Activated naive CD4-positive, alpha-beta T cell treated with anti-CD3 and anti-CD28 coated beads for 36 hours (primary cell): ENCODE measurements around the gene FKRP. TPM values are rescaled to one million over a fixed set of nuclear protein-coding genes. Genes with fewer than 3 reads are reported as not detected.

ENCODE experiments used
- CTCF ChIA-PET: fragments of 350-600 bp; sonication (Branson Sonifier 250); formaldehyde crosslinking; loops from one replicate; lab custom pipeline; 2021; ENCODE audit warnings: antibody characterized with exemption; lab: Charles Lee
- DNase-seq: peaks from one replicate; pipeline ENCODE4 v3.0.0-alpha.2; 2020
- H3K27ac Mint-ChIP-seq: one replicate; pipeline ENCODE4 v1.8.0; 2021; ENCODE audit warnings: mild to moderate bottlenecking, mixed read lengths
- H3K27me3 Mint-ChIP-seq: one replicate; pipeline ENCODE4 v1.8.0; 2021; ENCODE audit warnings: low read depth, mixed read lengths
- H3K36me3 Mint-ChIP-seq: one replicate; pipeline ENCODE4 v1.8.0; 2021; ENCODE audit warnings: low read depth, mixed read lengths
- H3K4me1 Mint-ChIP-seq: one replicate; pipeline ENCODE4 v1.8.0; 2021; ENCODE audit warnings: low read depth, mixed read lengths
- H3K4me3 Mint-ChIP-seq: one replicate; pipeline ENCODE4 v1.8.0; 2021; ENCODE audit warnings: mild to moderate bottlenecking, moderate library complexity, mixed read lengths
- H3K9me3 Mint-ChIP-seq: one replicate; pipeline ENCODE4 v1.8.0; 2021; ENCODE audit warnings: mixed read lengths
- intact Hi-C: fragments of 100-400 bp; cut with micrococcal nuclease; formaldehyde crosslinking; loops from one replicate; pipeline ENCODE4 v1.15.1; 2023
- total RNA-seq, 2 experiments: library from RNA; stranded (reverse); gene quantifications; one replicate each; pipeline ENCODE4 v1.2.3, GENCODE V29; 2021

The FKRP gene
- total RNA-seq, 2 experiments from 2014 or later, result 8.8 to 9.0 TPM

DNA sequence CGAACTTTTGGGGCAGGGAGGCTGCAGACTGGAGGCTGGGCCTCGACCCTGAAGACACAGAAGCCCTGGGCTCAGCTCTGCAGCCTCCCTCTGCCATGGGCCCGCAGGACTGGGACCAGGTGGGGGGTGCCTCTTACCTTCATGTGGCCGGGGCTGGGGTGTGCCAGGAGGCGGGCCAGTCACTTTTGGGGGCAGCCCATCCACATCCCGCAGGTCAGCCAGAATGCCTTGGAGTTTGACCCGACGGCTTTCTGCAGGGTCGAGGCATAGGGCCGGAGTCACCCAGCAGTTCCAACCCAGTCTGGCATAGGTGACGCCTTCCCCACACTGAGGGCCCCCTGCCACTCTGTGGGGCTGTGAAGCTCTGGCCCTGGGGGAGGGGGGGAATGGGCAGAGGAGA, 18.1 kb upstream of the FKRP start:
- CTCF ChIA-PET, result interaction anchor here (0.6 to 6.0 kb wide), 13 partner anchors 9 to 200 kb away, joined by 3 to 81 read pairs (median 6); no protein-coding TSS in a partner anchor
- Mint-ChIP-seq H3K27me3 (no peaks in the 10 kb centered on the region), H3K27ac (no peak overlapping the region), H3K4me1 (peaks cover 14% of the 10 kb centered on the region), H3K36me3 (peaks cover 35% of the 10 kb centered on the region), H3K4me3 (no peak overlapping the region), H3K9me3 (no peaks in the 10 kb centered on the region)
- no peak for DNase-seq
- intact Hi-C loops, result loop anchor here (1.0 to 2.0 kb wide), 2 partner anchors 23 to 65 kb away; no protein-coding TSS in a partner anchor

DNA sequence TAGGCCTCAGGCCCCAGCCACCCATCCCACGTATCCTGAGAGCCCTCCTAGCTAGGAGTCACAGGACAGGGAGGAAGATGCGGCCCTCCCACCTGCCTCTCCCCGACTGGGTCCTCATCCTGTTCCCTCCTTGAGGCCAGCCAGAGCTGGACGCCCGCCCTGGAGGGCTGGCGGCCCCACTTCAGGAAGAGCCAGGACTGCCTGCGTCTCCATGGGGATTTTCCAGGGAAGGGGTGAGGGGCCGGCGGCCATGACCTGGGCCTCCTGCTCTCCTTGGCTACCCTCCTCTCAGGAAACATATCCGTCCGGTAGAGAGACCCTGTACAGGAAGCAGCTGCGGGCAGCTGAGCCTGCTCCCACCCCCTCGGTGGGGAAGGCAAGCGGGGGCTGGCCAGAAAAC, 17.6 kb upstream of the FKRP start:
- no peaks in the 10 kb centered on the region for H3K27me3 Mint-ChIP-seq
- peaks cover 35% of the 10 kb centered on the region for H3K36me3 Mint-ChIP-seq
- H3K9me3 Mint-ChIP-seq, result no peaks in the 10 kb centered on the region
- intact Hi-C loops, result loop anchor here (1.0 to 2.0 kb wide), 2 partner anchors 24 to 65 kb away; no protein-coding TSS in a partner anchor
- no peak overlapping the region for H3K27ac Mint-ChIP-seq
- H3K4me1 Mint-ChIP-seq, result peaks cover 14% of the 10 kb centered on the region
- CTCF ChIA-PET, result interaction anchor here (0.5 to 6.0 kb wide), 20 partner anchors 9 to 200 kb away, joined by 3 to 81 read pairs (median 4); no protein-coding TSS in a partner anchor
- no peak overlapping the region for H3K4me3 Mint-ChIP-seq
- no peak for DNase-seq

DNA sequence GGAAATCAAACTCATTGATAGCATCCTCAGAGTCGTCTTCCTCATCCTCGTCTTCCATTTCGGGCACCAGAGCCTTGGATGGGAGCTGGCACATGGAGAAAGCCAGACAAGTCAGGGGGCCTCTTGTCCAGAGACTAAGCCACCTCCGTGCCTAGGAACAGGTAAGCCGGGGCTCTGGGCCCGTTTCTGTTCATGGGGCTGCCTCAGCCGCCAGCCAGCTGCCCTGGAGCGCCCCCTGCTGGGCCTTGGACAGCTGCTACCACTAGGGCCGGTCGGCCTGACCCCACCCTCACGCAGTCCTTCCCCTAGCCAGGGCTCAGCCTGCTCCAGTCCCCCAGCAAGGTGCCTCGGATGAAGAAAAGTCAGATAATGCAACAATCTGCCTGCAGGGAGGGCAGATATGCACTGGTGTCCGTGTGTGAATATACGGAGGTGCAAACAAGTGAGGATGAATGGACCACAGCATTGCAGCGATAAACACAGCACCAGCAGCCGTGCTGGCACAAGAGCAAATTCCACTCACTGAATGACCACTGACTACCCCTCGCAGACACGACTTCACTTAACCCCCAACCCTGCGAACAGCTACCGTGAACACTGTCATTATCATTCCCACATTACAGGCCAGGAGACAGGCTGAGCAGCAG, 17.0 kb upstream of the FKRP start:
- Mint-ChIP-seq H3K4me1 (peaks cover 14% of the 10 kb centered on the region), H3K4me3 (no peak overlapping the region), H3K9me3 (no peaks in the 10 kb centered on the region), H3K36me3 (peaks cover 39% of the 10 kb centered on the region), H3K27me3 (no peaks in the 10 kb centered on the region), H3K27ac (no peak overlapping the region)
- CTCF ChIA-PET, result interaction anchor here (0.5 to 6.0 kb wide), 22 partner anchors 8 to 201 kb away, joined by 3 to 81 read pairs (median 4); no protein-coding TSS in a partner anchor
- peak; percentile 82 for DNase-seq
- intact Hi-C loops, result loop anchor here (1.0 to 2.0 kb wide), 3 partner anchors 25 to 112 kb away; no protein-coding TSS in a partner anchor

DNA sequence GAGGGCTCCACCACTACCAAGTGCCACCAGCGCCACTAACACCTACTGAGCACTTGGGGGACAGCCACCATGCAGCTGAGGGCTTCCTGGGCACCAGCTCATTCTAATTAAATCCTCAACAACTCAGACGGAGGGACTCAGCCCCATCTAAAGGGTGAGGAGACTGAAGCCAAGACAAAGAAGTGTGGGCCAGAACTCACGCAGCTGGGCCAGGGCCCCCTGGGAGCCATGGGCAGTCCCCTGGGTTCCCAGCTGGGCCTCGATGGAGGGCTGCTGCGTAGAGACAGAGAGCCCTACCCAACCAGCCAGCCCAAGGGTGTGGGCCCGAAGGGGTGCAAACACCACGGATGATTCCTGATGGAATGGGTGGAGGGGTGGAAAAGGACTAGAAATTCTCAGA, 16.2 kb upstream of the FKRP start:
- CTCF ChIA-PET, result interaction anchor here (0.6 to 6.0 kb wide), 15 partner anchors 12 to 202 kb away, joined by 3 to 81 read pairs (median 4); no protein-coding TSS in a partner anchor
- no peaks in the 10 kb centered on the region for H3K27me3 Mint-ChIP-seq
- no peak overlapping the region for H3K27ac Mint-ChIP-seq
- intact Hi-C loops, result loop anchor here (1.0 to 2.0 kb wide), 2 partner anchors 67 to 112 kb away; no protein-coding TSS in a partner anchor
- peaks cover 37% of the 10 kb centered on the region for H3K36me3 Mint-ChIP-seq
- no peak for DNase-seq
- H3K4me1 Mint-ChIP-seq, result peaks cover 14% of the 10 kb centered on the region
- no peaks in the 10 kb centered on the region for H3K9me3 Mint-ChIP-seq
- H3K4me3 Mint-ChIP-seq, result no peak overlapping the region

DNA sequence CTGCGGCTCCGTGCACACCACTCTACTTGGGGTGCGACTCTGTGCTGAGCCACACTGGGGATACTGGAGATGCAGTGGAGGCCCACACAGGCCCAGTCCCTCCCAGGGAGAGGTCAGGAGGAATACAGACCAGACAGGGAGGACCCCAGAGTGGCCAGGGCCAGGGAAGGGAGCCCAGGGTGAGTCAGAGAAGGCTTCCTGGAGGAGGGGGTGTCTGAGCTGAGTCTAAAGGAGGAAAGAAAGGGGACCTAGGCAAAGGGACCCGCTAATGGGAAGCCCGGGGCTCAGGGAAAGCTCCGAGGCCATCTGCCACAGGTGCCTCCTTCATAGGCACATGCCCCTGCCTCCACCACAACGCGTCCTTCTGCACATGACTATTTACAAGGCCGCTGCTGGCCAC, 15.7 kb upstream of the FKRP start:
- CTCF ChIA-PET, result interaction anchor here (0.5 to 6.0 kb wide), 10 partner anchors 12 to 117 kb away, joined by 3 to 81 read pairs (median 4); no protein-coding TSS in a partner anchor
- Mint-ChIP-seq H3K27me3 (no peaks in the 10 kb centered on the region), H3K27ac (no peak overlapping the region), H3K36me3 (peaks cover 36% of the 10 kb centered on the region), H3K9me3 (no peaks in the 10 kb centered on the region), H3K4me3 (no peak overlapping the region), H3K4me1 (peaks cover 14% of the 10 kb centered on the region)
- intact Hi-C loops, result no loop called here
- DNase-seq, result no peak

GRCh38 chr19:46730595-46730994, 15.3 kb upstream of the FKRP start:
- Mint-ChIP-seq H3K27me3 (no peaks in the 10 kb centered on the region), H3K9me3 (no peaks in the 10 kb centered on the region), H3K4me1 (peaks cover 14% of the 10 kb centered on the region), H3K36me3 (peaks cover 36% of the 10 kb centered on the region), H3K27ac (no peak overlapping the region), H3K4me3 (no peak overlapping the region)
- CTCF ChIA-PET, result interaction anchor here (0.5 to 6.0 kb wide), 8 partner anchors 11 to 117 kb away, joined by 3 to 81 read pairs (median 6); no protein-coding TSS in a partner anchor
- intact Hi-C loops, result no loop called here
- no peak for DNase-seq

GRCh38 chr19:46731007-46731501, 14.8 kb upstream of the FKRP start:
- H3K27me3 Mint-ChIP-seq, result no peaks in the 10 kb centered on the region
- H3K27ac Mint-ChIP-seq, result peak overlapping the region; percentile 24
- H3K4me1 Mint-ChIP-seq, result peaks cover 14% of the 10 kb centered on the region
- peaks cover 34% of the 10 kb centered on the region for H3K36me3 Mint-ChIP-seq
- intact Hi-C loops, result no loop called here
- CTCF ChIA-PET, result interaction anchor here (0.5 to 6.0 kb wide), 6 partner anchors 11 to 962 kb away, joined by 3 to 81 read pairs (median 12); partner anchors contain the start of gene SIX5
- no peak overlapping the region for H3K4me3 Mint-ChIP-seq
- no peaks in the 10 kb centered on the region for H3K9me3 Mint-ChIP-seq
- no peak for DNase-seq

- peaks cover 14% of the 10 kb centered on the region for H3K4me1 Mint-ChIP-seq
- peaks cover 31% of the 10 kb centered on the region for H3K36me3 Mint-ChIP-seq
- H3K27me3 Mint-ChIP-seq, result no peaks in the 10 kb centered on the region
- no peak overlapping the region for H3K4me3 Mint-ChIP-seq
- H3K9me3 Mint-ChIP-seq, result no peaks in the 10 kb centered on the region
- CTCF ChIA-PET, result interaction anchor here (0.5 to 6.0 kb wide), 4 partner anchors 23 to 963 kb away, joined by 3 to 81 read pairs (median 4); partner anchors contain the start of gene SIX5
- peak overlapping the region; percentile 28 for H3K27ac Mint-ChIP-seq
- intact Hi-C loops, result no loop called here
- DNase-seq, result no peak
Measured at GRCh38 chr19:46731584-46731983, 14.3 kb upstream of the FKRP start.

DNA sequence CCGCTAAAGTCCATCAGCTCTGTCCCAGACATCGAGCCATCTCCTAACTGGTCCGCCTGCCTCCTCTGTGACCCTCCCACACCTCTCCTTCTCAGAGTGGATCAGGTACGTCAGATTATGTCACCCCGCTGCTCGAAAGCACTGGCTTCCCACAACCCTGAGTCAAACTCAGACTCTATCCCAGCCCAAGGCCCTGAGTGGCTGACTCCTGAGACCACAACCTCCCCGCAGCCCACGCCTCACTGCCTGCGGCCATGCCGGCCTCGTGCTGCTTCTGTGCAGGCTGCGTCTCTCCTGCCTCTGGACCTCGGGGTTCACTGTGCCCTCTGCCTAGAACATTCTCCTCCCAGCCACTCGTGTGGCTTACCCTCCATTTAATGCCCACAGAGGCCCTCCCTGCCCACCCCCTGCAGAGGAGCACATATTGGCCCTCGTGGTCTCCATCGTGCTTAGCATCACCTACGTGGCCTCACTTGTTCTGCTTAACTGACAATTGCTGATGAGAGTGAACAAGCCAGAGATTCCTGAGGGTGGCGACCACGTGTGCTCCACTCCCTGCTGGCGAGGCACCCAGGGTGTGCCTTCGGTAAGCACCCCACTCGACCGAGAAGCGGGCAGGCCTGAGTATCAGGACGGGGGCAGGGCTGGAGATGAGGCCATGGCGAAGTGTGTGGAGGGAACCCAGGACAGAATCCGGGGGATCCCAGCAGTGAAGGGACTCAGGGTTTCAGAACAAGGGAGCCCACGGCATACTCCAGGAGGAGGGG, 13.5 kb upstream of the FKRP start:
- no peak for DNase-seq
- peaks cover 14% of the 10 kb centered on the region for H3K4me1 Mint-ChIP-seq
- peak overlapping the region; percentile 28 for H3K27ac Mint-ChIP-seq
- no peaks in the 10 kb centered on the region for H3K9me3 Mint-ChIP-seq
- intact Hi-C loops, result no loop called here
- CTCF ChIA-PET, result interaction anchor here (1.6 to 6.0 kb wide), 2 partner anchors 28 to 29 kb away, joined by 6 to 81 read pairs; no protein-coding TSS in a partner anchor
- H3K36me3 Mint-ChIP-seq, result peaks cover 31% of the 10 kb centered on the region
- H3K27me3 Mint-ChIP-seq, result no peaks in the 10 kb centered on the region
- H3K4me3 Mint-ChIP-seq, result no peak overlapping the region

DNA sequence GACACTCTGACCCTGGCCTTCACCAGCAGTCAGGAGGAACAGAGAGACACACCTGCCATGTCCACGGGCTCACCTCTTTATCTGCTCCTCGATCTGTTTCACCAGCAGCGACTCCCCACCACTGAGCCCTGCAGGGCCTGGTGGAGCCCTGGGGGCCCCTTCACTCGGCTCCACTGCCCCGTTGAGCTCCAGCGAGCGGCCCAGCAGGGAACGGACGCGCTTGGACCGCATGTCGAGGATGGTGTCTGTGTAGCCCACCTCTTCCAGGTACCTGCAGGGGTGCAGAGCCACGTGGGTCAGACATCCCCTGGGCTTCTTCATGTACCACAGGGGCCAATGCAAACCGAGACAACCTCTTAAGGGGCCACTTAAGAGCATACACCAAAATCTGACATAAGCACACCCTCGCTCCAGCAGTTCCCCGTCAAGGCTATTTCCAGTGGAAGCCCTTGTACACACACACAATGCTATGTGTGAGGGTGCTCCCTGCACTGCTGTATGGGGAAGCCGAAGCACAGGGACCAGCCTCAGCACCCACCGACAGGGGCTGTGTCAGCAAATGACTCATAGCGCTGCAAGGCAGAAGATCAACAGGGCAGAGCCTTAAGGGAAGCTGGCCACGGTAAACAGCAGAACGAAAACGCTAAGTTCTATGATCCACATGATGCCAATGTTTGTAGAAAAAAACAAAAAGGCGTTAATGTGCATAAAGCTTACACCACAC, 12.7 kb upstream of the FKRP start:
- Mint-ChIP-seq H3K27me3 (no peaks in the 10 kb centered on the region), H3K4me1 (peaks cover 14% of the 10 kb centered on the region), H3K9me3 (no peaks in the 10 kb centered on the region), H3K27ac (no peak overlapping the region), H3K36me3 (peaks cover 33% of the 10 kb centered on the region), H3K4me3 (no peak overlapping the region)
- CTCF ChIA-PET, result interaction anchor here (1.5 to 1.6 kb wide), 2 partner anchors 9 to 29 kb away, joined by 3 to 6 read pairs; no protein-coding TSS in a partner anchor
- intact Hi-C loops, result no loop called here
- DNase-seq, result no peak

GRCh38 chr19:46733690-46734292, 12.1 kb upstream of the FKRP start:
- Mint-ChIP-seq H3K4me3 (no peak overlapping the region), H3K9me3 (no peaks in the 10 kb centered on the region), H3K27me3 (no peaks in the 10 kb centered on the region), H3K36me3 (peaks cover 31% of the 10 kb centered on the region), H3K4me1 (peaks cover 11% of the 10 kb centered on the region), H3K27ac (no peak overlapping the region)
- no peak for DNase-seq
- CTCF ChIA-PET, result interaction anchor here (1.5 to 1.6 kb wide), 2 partner anchors 10 to 30 kb away, joined by 3 to 6 read pairs; no protein-coding TSS in a partner anchor
- intact Hi-C loops, result no loop called here
